Keratinocyte (primary cell): ENCODE data around the gene NARS2. TPM values are rescaled to one million over a fixed set of nuclear protein-coding genes. Genes with fewer than 3 reads are reported as not detected.

ENCODE experiments used
- DNase-seq: peaks from one replicate; pipeline ENCODE4 v3.0.0-alpha.2; 2011; ENCODE audit warnings: low read depth, missing footprints, low spot score
- FAIRE-seq: peaks from 2 replicates; lab custom pipeline; 2011; peaks lifted over from hg19 to GRCh38; lab: Jason Lieb, UNC
- H2AFZ ChIP-seq: 2 replicates; pipeline ENCODE4 v1.6.0; 2012; ENCODE audit warnings: low read length, control low read depth, inconsistent platforms; ENCODE audit not compliant: control insufficient read depth
- H3K27ac ChIP-seq: 2 replicates; pipeline ENCODE4 v1.5.1; 2011; ENCODE audit warnings: low read length; ENCODE audit not compliant: control insufficient read depth, insufficient read depth
- H3K27me3 ChIP-seq: 3 replicates; pipeline ENCODE4 v1.6.0; 2011; ENCODE audit warnings: low read length; ENCODE audit not compliant: control insufficient read depth, insufficient read depth; ENCODE audit errors: extremely low read depth
- H3K36me3 ChIP-seq, 2 experiments: 2 replicates in 1 of 2; 3 replicates in 1 of 2; pipeline ENCODE4 v1.5.1; 2011; ENCODE audit warnings: low read length in 2 of 2, mild to moderate bottlenecking in 1 of 2; ENCODE audit not compliant: control insufficient read depth in 2 of 2, insufficient read depth in 2 of 2; ENCODE audit errors: extremely low read depth in 1 of 2
- H3K4me1 ChIP-seq: 3 replicates; pipeline ENCODE4 v1.5.1; 2011; ENCODE audit warnings: low read length; ENCODE audit not compliant: control insufficient read depth, insufficient read depth; ENCODE audit errors: extremely low read depth
- H3K4me2 ChIP-seq: 3 replicates; pipeline ENCODE4 v1.6.0; 2011; ENCODE audit warnings: low read depth, low read length; ENCODE audit not compliant: control insufficient read depth, insufficient read depth; ENCODE audit errors: extremely low read depth
- H3K4me3 ChIP-seq, 3 experiments: fragments of 200-600 bp in 1 of 3; sonication (generic) in 1 of 3; 2 replicates in 2 of 3; 3 replicates in 1 of 3; pipeline ENCODE4 v1.5.1; 2011 to 2016; ENCODE audit warnings: low read length in 3 of 3, mild to moderate bottlenecking in 3 of 3, control low read depth in 2 of 3, inconsistent platforms in 1 of 3, low read depth in 1 of 3, mixed read lengths in 1 of 3, mixed run types in 1 of 3, moderate library complexity in 1 of 3; ENCODE audit not compliant: control insufficient read depth in 2 of 3, insufficient read depth in 2 of 3; ENCODE audit errors: extremely low read depth in 1 of 3
- H3K79me2 ChIP-seq: 2 replicates; pipeline ENCODE4 v1.6.0; 2012; ENCODE audit warnings: low read length; ENCODE audit not compliant: control insufficient read depth, insufficient read depth
- H3K9ac ChIP-seq: 3 replicates; pipeline ENCODE4 v1.6.0; 2011; ENCODE audit warnings: low read length; ENCODE audit not compliant: control insufficient read depth, insufficient read depth; ENCODE audit errors: extremely low read depth
- H3K9me1 ChIP-seq: 3 replicates; pipeline ENCODE4 v1.6.0; 2011; ENCODE audit warnings: low read length; ENCODE audit not compliant: control insufficient read depth, insufficient read depth; ENCODE audit errors: extremely low read depth
- H3K9me3 ChIP-seq: 2 replicates; pipeline ENCODE4 v1.5.1; 2012; ENCODE audit warnings: low read depth, low read length; ENCODE audit not compliant: control insufficient read depth
- H4K20me1 ChIP-seq: 3 replicates; pipeline ENCODE4 v1.6.0; 2011; ENCODE audit warnings: low read length; ENCODE audit not compliant: control insufficient read depth, insufficient read depth; ENCODE audit errors: extremely low read depth
- CTCF ChIP-seq, 3 experiments: IDR thresholded peaks in 1 of 3; conservative IDR thresholded peaks in 1 of 3; optimal IDR thresholded peaks in 1 of 3; 2 replicates in 2 of 3; 3 replicates in 1 of 3; pipeline versions ENCODE3 to v1.5.1; 2011; ENCODE audit warnings: low read length in 3 of 3, mild to moderate bottlenecking in 3 of 3, moderate library complexity in 2 of 3, control low read depth in 1 of 3, inconsistent platforms in 1 of 3; ENCODE audit not compliant: insufficient read depth in 2 of 3; ENCODE audit errors: extremely low read depth in 1 of 3
- EZH2 ChIP-seq: IDR thresholded peaks from one replicate; pipeline ENCODE4 v1.6.1; 2012; ENCODE audit warnings: inconsistent platforms, mild to moderate bottlenecking, low read length, moderate library complexity
- dilution Hi-C: fragments of 300-500 bp; cut with MboI; formaldehyde crosslinking; loops from one replicate; pipeline ENCODE4 v1.7.0; 2020; ENCODE audit warnings: low sequenced_read_pairs; ENCODE audit not compliant: extremely low pct_ligation_motif_present
- polyA plus RNA-seq, 5 experiments: library from polyadenylated mRNA; depleted of rRNA in 3 of 5; stranded (reverse) in 3 of 5; stranded (forward) in 1 of 5; unstranded in 1 of 5; fragments of >200 nt; gene quantifications; 1 replicate in 1 of 5; 2 replicates in 3 of 5; 3 replicates in 1 of 5; pipeline versions ENCODE4 v1.2.1 to v1.2.3, GENCODE V29; 2011 to 2012; ENCODE audit warnings: missing spikeins in 2 of 5, low read depth in 1 of 5, low replicate concordance in 1 of 5

The NARS2 gene
- polyA plus RNA-seq, 1 donor (not counting 4 experiments of a cell fraction or from before 2014, with no cell fraction given): 28.8 TPM

- H3K27ac ChIP-seq: no peak overlapping the region
- FAIRE-seq (no peak), DNase-seq (no peak)
- H3K79me2 ChIP-seq: no peaks in the 10 kb centered on the region
- no peaks in the 10 kb centered on the region for H3K9me1 ChIP-seq
- H3K9me3 ChIP-seq: no peaks in the 10 kb centered on the region
- dilution Hi-C loops: no loop called here
- no peaks in the 10 kb centered on the region for H4K20me1 ChIP-seq
- peaks cover 11% of the 10 kb centered on the region for H3K4me1 ChIP-seq
- no peaks in the 10 kb centered on the region for H3K36me3 ChIP-seq
- no peak overlapping the region for H3K4me3 ChIP-seq
- no peak overlapping the region for H3K9ac ChIP-seq
- no peaks in the 10 kb centered on the region for H3K27me3 ChIP-seq
- no peak overlapping the region for H2AFZ ChIP-seq
- H3K4me2 ChIP-seq: no peak overlapping the region
- TF ChIP-seq CTCF (optimal IDR thresholded peaks at IDR 0.05 in 1 of 3, IDR thresholded peaks at IDR 0.05 in 1 of 3, conservative IDR thresholded peaks at IDR 0.05 in 1 of 3; ENCODE audit: extremely low read depth in 1 of 3, insufficient read depth in 2 of 3, low read length in 3 of 3): no peak
- TF ChIP-seq EZH2: no peak
These were observed 145.9 kb downstream of the NARS2 start for GRCh38 chr11:78428773-78429172.

- Histone ChIP-seq H3K36me3 (no peaks in the 10 kb centered on the region), H3K27ac (no peak overlapping the region), H3K9me1 (no peaks in the 10 kb centered on the region), H3K4me1 (peaks cover 11% of the 10 kb centered on the region), H4K20me1 (no peaks in the 10 kb centered on the region), H3K4me3 (no peak overlapping the region), H3K27me3 (no peaks in the 10 kb centered on the region), H2AFZ (no peak overlapping the region), H3K9me3 (no peaks in the 10 kb centered on the region), H3K79me2 (no peaks in the 10 kb centered on the region), H3K9ac (no peak overlapping the region), H3K4me2 (no peak overlapping the region)
- TF ChIP-seq EZH2 (no peak), CTCF (optimal IDR thresholded peaks at IDR 0.05 in 1 of 3, IDR thresholded peaks at IDR 0.05 in 1 of 3, conservative IDR thresholded peaks at IDR 0.05 in 1 of 3; ENCODE audit: extremely low read depth in 1 of 3, insufficient read depth in 2 of 3, low read length in 3 of 3) (no peak)
- DNase-seq: no peak
- dilution Hi-C loops: no loop called here
- FAIRE-seq: no peak
These were observed 146.4 kb downstream of the NARS2 start for GRCh38 chr11:78428266-78428636.
